ENCODE results near the gene PCMTD2. TPM values are rescaled to one million over a fixed set of nuclear protein-coding genes. Genes with fewer than 3 reads are reported as not detected.

Gene PCMTD2
- total RNA-seq (2021; fragmentation: NEBNext Ultra II Directional; extraction: Animal tissue kit (Norgen Biotek cat#: 25700)): 55.1 and 57.8 TPM in 2 replicates
- 21.4 and 24.6 TPM in 2 replicates for polyA plus RNA-seq (2011; rRNA removed)
- polyA plus RNA-seq (2011; cell fraction: cytosol; rRNA removed): 44.6 TPM
- 23.3 TPM for polyA plus RNA-seq (2011; cell fraction: nucleus; rRNA removed)
- 39.3 to 55.1 TPM (median 48.2 TPM) in 4 replicates for polyA plus RNA-seq (2012, experiment 1 of 2)
- polyA plus RNA-seq (2012, experiment 2 of 2): 3.9 TPM
- 28.9 TPM for polyA plus RNA-seq (2013, experiment 1 of 2)
- 28.7 TPM for polyA plus RNA-seq (2013, experiment 2 of 2)
- polyA minus RNA-seq (2011; rRNA and poly(A)+ RNA removed): 33.6 and 34.0 TPM in 2 replicates
- 25.6 TPM for polyA minus RNA-seq (2011; cell fraction: cytosol; rRNA and poly(A)+ RNA removed)
- 23.9 TPM for polyA minus RNA-seq (2011; cell fraction: nucleus; rRNA and poly(A)+ RNA removed)
- long read RNA-seq, experiment 1, partial matches to known transcripts: 19 of 26 reads
- long read RNA-seq, experiment 1, other reads (novel, unspliced or antisense): 2 of 26 reads
- long read RNA-seq, experiment 2: 0 reads

- CTCF ChIA-PET (ENCODE audit: partially characterized antibody): interaction anchor here (1.3 to 6.5 kb wide), 4 partner anchors 10 to 135 kb away, joined by 3 to 41 read pairs (median 4); no protein-coding TSS in a partner anchor
- H3K23me2 ChIP-seq (ENCODE audit: low read depth, low read length): peaks cover 3% of the 10 kb centered on the region; the same call in 1 of the 2 replicates
- WGBS, 2 experiments (ENCODE audit: extremely low coverage in 1 of 2, insufficient coverage in 1 of 2, insufficient read length in 1 of 2, insufficient replicate concordance in 2 of 2, low coverage in 1 of 2, low lambda C conversion rate in 2 of 2, missing lambda C conversion rate in 1 of 2): 1% methylated on average over 19 of the region's 96 CpGs; no CpG with 5 or more reads in 1 of the 2 experiments
- peaks cover 2 to 4% of the 10 kb centered on the region in 2 experiments for H4K20me1 ChIP-seq (replicated peaks in 1 of 2; ENCODE audit: control insufficient read depth in 1 of 2, insufficient read depth in 2 of 2, low read length in 2 of 2)
- peaks cover 6% of the 10 kb centered on the region for H3K79me1 ChIP-seq (ENCODE audit: low read depth, low read length)
- no peak within 1 kb of the TSS; the same call in 1 of the 2 replicates for H2BK5ac ChIP-seq (ENCODE audit: low read depth, low read length)
- H3K14ac ChIP-seq (ENCODE audit: insufficient read length): no peak within 1 kb of the TSS
- FAIRE-seq: no peak
- H2BK12ac ChIP-seq (ENCODE audit: low read depth, low read length): peak within 1 kb of the TSS; percentile 77; the same call in 1 of the 2 replicates
- H3K36me3 ChIP-seq (ENCODE audit: control insufficient read depth in 2 of 4, insufficient read depth in 4 of 4, low read length in 3 of 4): peaks cover 0 to 3% (median 0%) of the 10 kb centered on the region in 4 experiments; a peak in 1 of 8 replicates
- H3K23ac ChIP-seq (ENCODE audit: insufficient read length): no peak within 1 kb of the TSS
- peaks cover 2 to 17% (median 8%) of the 10 kb centered on the region in 4 experiments; a peak in 6 of 7 replicates for H3K4me1 ChIP-seq (replicated peaks in 1 of 4; ENCODE audit: control insufficient read depth in 3 of 4, insufficient read depth in 4 of 4, low read length in 3 of 4)
- no peaks in the 10 kb centered on the region for H3K9me3 ChIP-seq (ENCODE audit: insufficient read depth in 2 of 2, low read depth in 1 of 2, low read length in 1 of 2)
- peak within 1 kb of the TSS; percentile 33; the same call in 1 of the 2 replicates for H3K27ac ChIP-seq (ENCODE audit: low read depth, low read length)
- H3K56ac ChIP-seq (replicated peaks; ENCODE audit: insufficient read length, low read depth, low read length): peak within 1 kb of the TSS; percentile 60
- H2BK120ac ChIP-seq (replicated peaks; ENCODE audit: low read depth, low read length): no peak within 1 kb of the TSS
- peak within 1 kb of the TSS; percentile 73 to 82 for H3K4me2 ChIP-seq (ENCODE audit: insufficient read depth in 1 of 2, low read depth in 2 of 2, low read length in 2 of 2)
- POLR2A ChIA-PET (ENCODE audit: partially characterized antibody): interaction anchor here (0.9 to 3.2 kb wide), 7 partner anchors 9 to 206 kb away, joined by 3 to 11 read pairs (median 4); no protein-coding TSS in a partner anchor
- no peaks in the 10 kb centered on the region for H3K27me3 ChIP-seq (replicated peaks in 1 of 4; ENCODE audit: control insufficient read depth in 3 of 4, extremely low read depth in 1 of 4, insufficient read depth in 3 of 4, low read length in 3 of 4)
- no peak within 1 kb of the TSS for H2BK20ac ChIP-seq (ENCODE audit: low read length)
- no peak within 1 kb of the TSS for H2BK15ac ChIP-seq (ENCODE audit: low read length)
- peak; percentile 46 to 90 for DNase-seq (ENCODE audit: low read depth in 1 of 2, low spot score in 2 of 2)
- H4K5ac ChIP-seq (ENCODE audit: insufficient read length, low read depth, low read length): peak within 1 kb of the TSS; percentile 79
- peak within 1 kb of the TSS; percentile 88 for H4K8ac ChIP-seq (ENCODE audit: extremely low read depth, insufficient read depth, low read length)
- peak within 1 kb of the TSS; percentile 72 to 98 (median 84) for H3K4me3 ChIP-seq (ENCODE audit: extremely low read depth in 1 of 4, insufficient read depth in 2 of 4, low read depth in 3 of 4, low read length in 4 of 4)
- peaks cover 4 to 44% of the 10 kb centered on the region in 2 experiments; a peak in 3 of 4 replicates for H3K79me2 ChIP-seq (ENCODE audit: control insufficient read depth in 1 of 2, insufficient read depth in 2 of 2, low read length in 2 of 2)
- H3K4ac ChIP-seq (replicated peaks; ENCODE audit: insufficient read length, low read depth, low read length): no peak within 1 kb of the TSS
- peak within 1 kb of the TSS; percentile 66; the same call in 1 of the 2 replicates for H2AFZ ChIP-seq (ENCODE audit: low read length)
- peak within 1 kb of the TSS; percentile 49 to 79 (median 64) for H3K9ac ChIP-seq (replicated peaks in 1 of 4; ENCODE audit: extremely low read depth in 1 of 4, low read depth in 3 of 4, low read length in 3 of 4)
- H3K18ac ChIP-seq (ENCODE audit: extremely low read depth, low read length): peak within 1 kb of the TSS; percentile 89
- H2AK5ac ChIP-seq (ENCODE audit: low read depth, low read length): no peak within 1 kb of the TSS
- peak within 1 kb of the TSS; percentile 75 for H4K91ac ChIP-seq (replicated peaks; ENCODE audit: insufficient read length, low read length)
- TF ChIP-seq TBP (IDR thresholded peaks at IDR 0.05; ENCODE audit: low read depth, low read length): no peak
- TF ChIP-seq RNF2 (IDR thresholded peaks at IDR 0.05; ENCODE audit: borderline replicate concordance, low read depth, low read length, missing control alignments, poor library complexity, severe bottlenecking): peak; percentile 8
- 0 out of 2 replicates have a peak, but pooled peaks have one; percentile 7 for TF ChIP-seq POLR2AphosphoS5 (IDR thresholded peaks at IDR 0.05; ENCODE audit: low read depth, low read length)
- no peak for TF ChIP-seq EGR1 (IDR thresholded peaks at IDR 0.05; ENCODE audit: borderline replicate concordance, low read depth, low read length)
- TF ChIP-seq CTBP2 (IDR thresholded peaks at IDR 0.05; ENCODE audit: borderline replicate concordance, insufficient read depth, insufficient read length, low read length): no peak
- peak; percentile 46; the same call in 1 of the 2 replicates for TF ChIP-seq TAF1 (IDR thresholded peaks at IDR 0.05; ENCODE audit: low read depth, low read length)
These were observed at the start of gene PCMTD2 for GRCh38 chr20:64255361-64256281. Gene PCMTD2, plus strand, starts transcription at chr20:64255748. Its CDS starts 4,218 bp downstream, at chr20:64259966.
